Uterus (tissue), 4 donors: ENCODE results near the gene RBMS3. TPM values are rescaled to one million over a fixed set of nuclear protein-coding genes. Genes with fewer than 3 reads are reported as not detected.

Experiments used
- DNase-seq, 2 donors: peaks; one replicate each; pipeline ENCODE4 v3.0.0-alpha.2; 2019 to 2020
- H3K27ac ChIP-seq, 2 donors: fragments of 200-600 bp; sonication (generic); 1 replicate in 1 of 2; 2 replicates in 1 of 2; pipeline ENCODE4 v1.5.1; 2016 to 2018
- H3K27me3 ChIP-seq, 2 donors: fragments of 200-600 bp; sonication (generic); one replicate each; pipeline ENCODE4 v1.5.1; 2018 to 2019; ENCODE audit warnings: control low read depth in 1 of 2
- H3K36me3 ChIP-seq, 2 donors: fragments of 200-600 bp; sonication (generic); one replicate each; pipeline ENCODE4 v1.5.1; 2019; ENCODE audit warnings: control low read depth in 1 of 2
- H3K4me1 ChIP-seq, 2 donors: fragments of 200-600 bp; sonication (generic); one replicate each; pipeline ENCODE4 v1.5.1; 2018 to 2019; ENCODE audit warnings: control low read depth in 1 of 2
- H3K4me3 ChIP-seq, 2 donors: fragments of 200-600 bp; sonication (generic); 1 replicate in 1 of 2; 2 replicates in 1 of 2; pipeline ENCODE4 v1.5.1; 2018 to 2019; ENCODE audit warnings: mild to moderate bottlenecking in 1 of 2
- H3K9me3 ChIP-seq, 2 donors: fragments of 200-600 bp; sonication (generic); one replicate each; pipeline ENCODE4 v1.5.1; 2019; ENCODE audit warnings: control low read depth in 1 of 2
- CTCF ChIP-seq, 4 experiments: fragments of 200-600 bp in 2 of 4; fragments of 450-650 bp in 2 of 4; sonication (generic) in 2 of 4; IDR thresholded peaks; one replicate each; pipeline ENCODE4 v1.5.1; 2016 to 2019; ENCODE audit warnings: antibody characterized with exemption in 4 of 4, mild to moderate bottlenecking in 2 of 4, moderate library complexity in 1 of 4
- POLR2A ChIP-seq, 2 donors: fragments of 450-650 bp; IDR thresholded peaks; one replicate each; pipeline ENCODE4 v1.6.1; 2016; ENCODE audit warnings: antibody characterized with exemption in 2 of 2, mild to moderate bottlenecking in 1 of 2, moderate library complexity in 1 of 2
- intact Hi-C: fragments of 100-400 bp; cut with DNase I; formaldehyde crosslinking; loops from one replicate; pipeline ENCODE4 v1.15.1; 2023; ENCODE audit warnings: low total_unique reads
- total RNA-seq, 4 donors: library from RNA; depleted of rRNA in 3 of 4; stranded (reverse); fragments of >200 nt in 3 of 4; gene quantifications; one replicate each; pipeline versions ENCODE4 v1.1.0 to v1.2.4, GENCODE V29; 2014 to 2023
- donor health status: DM: yes; HTN: yes; CAD: no.

RBMS3 gene
- total RNA-seq, 4 donors from 2014 or later: 45.9 to 113 (median 75.4) TPM

- Histone ChIP-seq H3K36me3 (no peaks in the 10 kb centered on the region), H3K27ac (no peak overlapping the region), H3K9me3 (no peaks in the 10 kb centered on the region), H3K4me3 (no peak overlapping the region), H3K4me1 (peaks cover 4 to 5% of the 10 kb centered on the region in 2 donors), H3K27me3 (no peaks in the 10 kb centered on the region)
- no peak for TF ChIP-seq POLR2A (IDR thresholded peaks at IDR 0.05)
- no peak for TF ChIP-seq CTCF (IDR thresholded peaks at IDR 0.05)
- DNase-seq: no peak
- intact Hi-C loops: no loop called here
Observed at GRCh38 chr3:29312960-29313452, 32.1 kb downstream of the RBMS3 start.

- DNase-seq: no peak
- no peak for TF ChIP-seq POLR2A (IDR thresholded peaks at IDR 0.05)
- no peak for TF ChIP-seq CTCF (IDR thresholded peaks at IDR 0.05)
- Histone ChIP-seq H3K36me3 (no peaks in the 10 kb centered on the region), H3K4me1 (peaks cover 4 to 5% of the 10 kb centered on the region in 2 donors), H3K27ac (no peak overlapping the region), H3K9me3 (no peaks in the 10 kb centered on the region), H3K27me3 (no peaks in the 10 kb centered on the region), H3K4me3 (no peak overlapping the region)
- intact Hi-C loops: no loop called here
Observed at GRCh38 chr3:29313981-29314726, 33.3 kb downstream of the RBMS3 start.

- intact Hi-C loops: no loop called here
- Histone ChIP-seq H3K36me3 (no peaks in the 10 kb centered on the region), H3K9me3 (no peaks in the 10 kb centered on the region), H3K4me3 (no peak overlapping the region), H3K4me1 (peaks cover 4 to 5% of the 10 kb centered on the region in 2 donors), H3K27ac (no peak overlapping the region), H3K27me3 (no peaks in the 10 kb centered on the region)
- DNase-seq: no peak
- TF ChIP-seq POLR2A (IDR thresholded peaks at IDR 0.05): no peak
- TF ChIP-seq CTCF (IDR thresholded peaks at IDR 0.05): no peak
Observed at GRCh38 chr3:29314727-29315088, 33.8 kb downstream of the RBMS3 start.

- H3K27me3 ChIP-seq: no peaks in the 10 kb centered on the region
- no peak for DNase-seq
- H3K9me3 ChIP-seq: no peaks in the 10 kb centered on the region
- TF ChIP-seq CTCF (IDR thresholded peaks at IDR 0.05) (no peak), POLR2A (IDR thresholded peaks at IDR 0.05) (no peak)
- peaks cover 4 to 5% of the 10 kb centered on the region in 2 donors for H3K4me1 ChIP-seq
- H3K36me3 ChIP-seq: no peaks in the 10 kb centered on the region
- H3K27ac ChIP-seq: peak overlapping the region in 1 of 2 donors; percentile 17
- no peak overlapping the region for H3K4me3 ChIP-seq
- intact Hi-C loops: no loop called here
Observed at GRCh38 chr3:29317659-29318173, 36.8 kb downstream of the RBMS3 start.

- Histone ChIP-seq H3K4me1 (peaks cover 4 to 5% of the 10 kb centered on the region in 2 donors), H3K27me3 (no peaks in the 10 kb centered on the region), H3K9me3 (no peaks in the 10 kb centered on the region), H3K27ac (peak overlapping the region; percentile 17 to 59), H3K4me3 (no peak overlapping the region), H3K36me3 (no peaks in the 10 kb centered on the region)
- no peak for DNase-seq
- TF ChIP-seq CTCF (IDR thresholded peaks at IDR 0.05): no peak
- no peak for TF ChIP-seq POLR2A (IDR thresholded peaks at IDR 0.05)
- intact Hi-C loops: no loop called here
Observed at GRCh38 chr3:29318251-29318650, 37.4 kb downstream of the RBMS3 start.
